Measurements from ENCODE around the gene BTK. TPM values are rescaled to one million over a fixed set of nuclear protein-coding genes. Genes with fewer than 3 reads are reported as not detected.

BTK gene
- not detected in 2 replicates for total RNA-seq

GRCh38 chrX:101385795-101386541, at the start of gene BTK:
Gene BTK, minus strand, starts transcription at chrX:101386191. Its CDS starts 10,907 bp downstream, at chrX:101375284.
- intact Hi-C loops (cut with micrococcal nuclease): no loop called here

GRCh38 chrX:101430457-101431078, 44.6 kb upstream of the BTK start:
- intact Hi-C loops (cut with micrococcal nuclease): loop anchor here (1.0 kb wide), 1 partner anchor 12 kb away; no protein-coding TSS in a partner anchor

GRCh38 chrX:101429934-101430333, 43.9 kb upstream of the BTK start:
- intact Hi-C loops (cut with micrococcal nuclease): loop anchor here (1.0 kb wide), 1 partner anchor 12 kb away; no protein-coding TSS in a partner anchor

- intact Hi-C loops (cut with micrococcal nuclease): no loop called here
Observed at GRCh38 chrX:101427954-101428353, 42.0 kb upstream of the BTK start.

- intact Hi-C loops (cut with micrococcal nuclease): loop anchor here (5.0 to 10.0 kb wide), 2 partner anchors 65 to 513 kb away; partner anchors contain the start of genes ARMCX4 and ZMAT1
Observed at GRCh38 chrX:101419489-101419888, 33.5 kb upstream of the BTK start.

GRCh38 chrX:101417981-101418841, 32.2 kb upstream of the BTK start:
- intact Hi-C loops (cut with micrococcal nuclease): loop anchor here (1.0 to 10.0 kb wide), 4 partner anchors 10 to 514 kb away; partner anchors contain the start of genes ARMCX4, HNRNPH2 and ZMAT1

- intact Hi-C loops (cut with micrococcal nuclease): loop anchor here (5.0 to 10.0 kb wide), 2 partner anchors 68 to 515 kb away; partner anchors contain the start of genes ARMCX4 and ZMAT1
Observed at GRCh38 chrX:101417190-101417589, 31.2 kb upstream of the BTK start.

GRCh38 chrX:101416691-101417090, 30.7 kb upstream of the BTK start:
- intact Hi-C loops (cut with micrococcal nuclease): loop anchor here (5.0 to 10.0 kb wide), 2 partner anchors 68 to 516 kb away; partner anchors contain the start of genes ARMCX4 and ZMAT1

- intact Hi-C loops (cut with micrococcal nuclease): loop anchor here (1.0 to 10.0 kb wide), 7 partner anchors 69 to 739 kb away; partner anchors contain the start of genes ARMCX4, BEX5 and ZMAT1
Observed at GRCh38 chrX:101415180-101416145, 29.5 kb upstream of the BTK start.

- intact Hi-C loops (cut with micrococcal nuclease): loop anchor here (10.0 kb wide), 1 partner anchor 73 kb away; the partner anchor contains the start of gene ARMCX4
Observed at GRCh38 chrX:101411984-101412383, 26.0 kb upstream of the BTK start.

- intact Hi-C loops (cut with micrococcal nuclease): loop anchor here (10.0 kb wide), 1 partner anchor 74 kb away; the partner anchor contains the start of gene ARMCX4
Observed at GRCh38 chrX:101410461-101410860, 24.5 kb upstream of the BTK start.

GRCh38 chrX:101409043-101409442, 23.1 kb upstream of the BTK start:
- intact Hi-C loops (cut with micrococcal nuclease): loop anchor here (2.0 kb wide), 1 partner anchor 60 kb away; the partner anchor contains the start of gene TIMM8A

GRCh38 chrX:101408532-101408841, 22.5 kb upstream of the BTK start:
- intact Hi-C loops (cut with micrococcal nuclease): loop anchor here (1.0 to 2.0 kb wide), 3 partner anchors 10 to 60 kb away; partner anchors contain the start of genes RPL36A and TIMM8A

GRCh38 chrX:101407748-101408531, 21.9 kb upstream of the BTK start, which contains the start of the genes GLA and HNRNPH2:
Gene GLA, minus strand, starts transcription at chrX:101407925. Its CDS starts 22 bp downstream, at chrX:101407903.
Gene HNRNPH2, plus strand, starts transcription at chrX:101408222. Its CDS starts 3,767 bp downstream, at chrX:101411989.
- intact Hi-C loops (cut with micrococcal nuclease): loop anchor here (1.0 to 2.0 kb wide), 3 partner anchors 10 to 59 kb away; partner anchors contain the start of genes RPL36A and TIMM8A

- intact Hi-C loops (cut with micrococcal nuclease): no loop called here
Observed at GRCh38 chrX:101407167-101407747, 21.3 kb upstream of the BTK start.

GRCh38 chrX:101399825-101400224, 13.8 kb upstream of the BTK start:
- intact Hi-C loops (cut with micrococcal nuclease): no loop called here

GRCh38 chrX:101398694-101399093, 12.7 kb upstream of the BTK start:
- intact Hi-C loops (cut with micrococcal nuclease): no loop called here

- intact Hi-C loops (cut with micrococcal nuclease): no loop called here
Observed at GRCh38 chrX:101397779-101398178, 11.8 kb upstream of the BTK start.

All from T-helper 2 cell treated with Interferon-gamma antibody and Interleukin-4, amounts not matched to agents 100 ng/mL and 5 ng/mL, for 36 hours (primary cell).